Epithelial cell of proximal tubule (primary cell): ENCODE data around the gene USP3. TPM values are rescaled to one million over a fixed set of nuclear protein-coding genes. Genes with fewer than 3 reads are reported as not detected.

ENCODE experiments used
- DNase-seq: peaks from one replicate; pipeline ENCODE4 v3.0.0-alpha.2; 2011; ENCODE audit warnings: low read depth
- H3K4me3 ChIP-seq: 2 replicates; pipeline ENCODE4 v1.5.1; 2011; ENCODE audit warnings: low read depth, mild to moderate bottlenecking, low read length
- total RNA-seq: library from RNA; depleted of rRNA; stranded (reverse); fragments of >200 nt; gene quantifications from 2 replicates; pipeline ENCODE4 v1.2.3, GENCODE V29; 2015
- TF ChIP-seq, protein P1 (sequence below): conservative IDR thresholded peaks from 2 replicates; pipeline ENCODE4 v1.5.1; 2012; ENCODE audit warnings: low read depth, mild to moderate bottlenecking, low read length

Gene USP3
- total RNA-seq, 1 donor from 2014 or later = 34.2 TPM

DNA sequence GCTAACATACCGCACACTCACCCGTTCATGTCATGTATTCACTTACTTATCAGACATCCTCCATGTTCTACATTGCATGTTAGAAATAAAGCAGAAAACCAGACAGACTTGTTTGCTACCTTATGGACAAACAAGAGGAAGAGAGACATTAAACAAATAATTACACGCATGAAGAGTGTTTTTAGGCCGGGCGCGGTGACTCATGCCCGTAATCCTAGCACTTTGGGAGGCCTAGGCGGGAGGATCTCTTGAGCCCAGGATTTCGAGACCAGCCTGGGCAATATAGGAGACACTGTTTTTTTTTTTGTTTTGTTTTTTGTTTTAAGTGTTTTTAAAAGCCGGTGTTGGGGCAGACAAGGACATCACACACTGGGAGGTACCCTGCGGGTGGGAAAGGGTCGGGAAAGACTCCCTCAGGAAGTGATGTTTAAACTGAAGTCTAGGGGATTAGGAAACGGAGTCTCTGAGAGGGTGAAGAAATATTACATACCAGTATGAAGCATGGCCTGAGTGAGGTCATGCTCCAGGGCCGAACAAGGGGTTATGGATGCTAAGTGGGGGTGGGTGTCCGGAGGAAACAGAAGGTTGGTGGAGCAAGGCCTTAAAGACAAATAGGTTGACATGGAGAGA, 2.1 kb upstream of the USP3 start:
- H3K4me3 ChIP-seq = no peak overlapping the region
- TF ChIP-seq, protein P1, sequence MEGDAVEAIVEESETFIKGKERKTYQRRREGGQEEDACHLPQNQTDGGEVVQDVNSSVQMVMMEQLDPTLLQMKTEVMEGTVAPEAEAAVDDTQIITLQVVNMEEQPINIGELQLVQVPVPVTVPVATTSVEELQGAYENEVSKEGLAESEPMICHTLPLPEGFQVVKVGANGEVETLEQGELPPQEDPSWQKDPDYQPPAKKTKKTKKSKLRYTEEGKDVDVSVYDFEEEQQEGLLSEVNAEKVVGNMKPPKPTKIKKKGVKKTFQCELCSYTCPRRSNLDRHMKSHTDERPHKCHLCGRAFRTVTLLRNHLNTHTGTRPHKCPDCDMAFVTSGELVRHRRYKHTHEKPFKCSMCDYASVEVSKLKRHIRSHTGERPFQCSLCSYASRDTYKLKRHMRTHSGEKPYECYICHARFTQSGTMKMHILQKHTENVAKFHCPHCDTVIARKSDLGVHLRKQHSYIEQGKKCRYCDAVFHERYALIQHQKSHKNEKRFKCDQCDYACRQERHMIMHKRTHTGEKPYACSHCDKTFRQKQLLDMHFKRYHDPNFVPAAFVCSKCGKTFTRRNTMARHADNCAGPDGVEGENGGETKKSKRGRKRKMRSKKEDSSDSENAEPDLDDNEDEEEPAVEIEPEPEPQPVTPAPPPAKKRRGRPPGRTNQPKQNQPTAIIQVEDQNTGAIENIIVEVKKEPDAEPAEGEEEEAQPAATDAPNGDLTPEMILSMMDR = no peak
- no peak for DNase-seq

DNA sequence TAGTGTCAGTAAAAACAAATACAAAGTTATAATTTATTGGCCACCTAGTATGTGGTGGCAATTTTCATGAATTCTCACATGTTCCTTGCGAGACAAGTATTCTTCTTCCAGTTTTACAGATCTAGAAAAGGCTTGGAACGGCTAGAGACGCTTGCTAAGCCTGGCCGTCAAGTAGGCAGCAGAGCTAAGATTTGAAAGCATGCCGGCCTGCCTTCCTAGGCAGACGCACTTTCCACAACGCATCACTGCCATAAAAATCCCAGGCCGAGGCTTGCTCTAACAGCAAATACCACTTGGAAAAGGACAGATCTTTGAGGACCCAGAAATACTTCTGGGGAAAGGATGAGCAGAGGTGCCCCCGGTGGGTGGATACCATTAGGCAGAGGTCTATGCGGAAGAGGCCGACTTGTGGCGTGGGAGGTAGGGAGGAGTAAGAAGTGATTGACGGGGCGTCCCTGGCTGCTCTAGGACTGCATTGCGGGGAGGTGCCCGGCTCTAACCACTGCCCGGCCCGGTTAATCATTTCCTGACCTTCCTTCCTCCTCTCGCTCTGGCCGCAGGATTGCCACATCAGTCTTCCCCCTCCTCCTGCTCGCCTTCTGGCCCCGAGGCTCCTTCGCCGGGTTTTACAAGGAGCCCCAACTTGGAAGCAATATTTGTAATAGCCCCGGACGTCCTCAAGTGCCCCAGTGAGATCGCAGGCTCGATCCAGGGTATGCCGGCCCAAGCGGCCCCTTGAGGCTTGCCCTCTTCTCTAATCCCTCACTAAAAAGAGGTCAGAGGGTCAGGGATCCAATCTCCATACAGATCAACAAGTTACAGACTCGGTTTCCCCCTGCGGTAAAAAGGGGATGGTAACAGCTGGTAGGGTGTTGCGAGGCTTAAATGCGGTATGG, 1.3 kb upstream of the USP3 start:
- H3K4me3 ChIP-seq = peak overlapping the region; percentile 59
- TF ChIP-seq, protein P1 = no peak
- peak; percentile 88 for DNase-seq

DNA sequence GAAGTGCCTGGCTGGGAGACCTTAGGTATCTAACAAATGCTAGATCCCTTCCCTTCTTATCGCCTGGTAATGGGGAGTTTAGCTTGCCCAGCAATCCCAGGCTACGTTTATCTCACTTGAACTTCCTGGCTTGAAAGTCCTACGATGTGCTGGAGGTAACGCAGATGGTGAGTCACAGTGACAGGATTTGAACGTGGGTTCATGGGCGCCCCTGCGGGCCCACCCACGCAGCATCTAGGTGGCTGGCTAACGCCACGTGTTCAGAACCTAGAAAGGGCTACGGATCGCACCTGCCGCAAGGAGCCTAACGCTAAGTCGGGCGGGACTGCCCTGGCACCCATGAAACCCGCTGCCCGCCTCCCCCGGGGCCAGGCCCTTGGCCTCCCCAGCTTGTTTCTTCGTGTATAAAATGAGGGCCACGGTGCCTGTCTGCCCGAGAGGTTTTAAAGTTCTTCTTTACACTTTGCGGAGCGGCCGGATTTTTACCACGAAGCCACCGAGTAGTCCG, 600 bp upstream of the USP3 start:
- DNase-seq = peak; percentile 71
- TF ChIP-seq, protein P1 = no peak
- H3K4me3 ChIP-seq = peak overlapping the region; percentile 59

DNA sequence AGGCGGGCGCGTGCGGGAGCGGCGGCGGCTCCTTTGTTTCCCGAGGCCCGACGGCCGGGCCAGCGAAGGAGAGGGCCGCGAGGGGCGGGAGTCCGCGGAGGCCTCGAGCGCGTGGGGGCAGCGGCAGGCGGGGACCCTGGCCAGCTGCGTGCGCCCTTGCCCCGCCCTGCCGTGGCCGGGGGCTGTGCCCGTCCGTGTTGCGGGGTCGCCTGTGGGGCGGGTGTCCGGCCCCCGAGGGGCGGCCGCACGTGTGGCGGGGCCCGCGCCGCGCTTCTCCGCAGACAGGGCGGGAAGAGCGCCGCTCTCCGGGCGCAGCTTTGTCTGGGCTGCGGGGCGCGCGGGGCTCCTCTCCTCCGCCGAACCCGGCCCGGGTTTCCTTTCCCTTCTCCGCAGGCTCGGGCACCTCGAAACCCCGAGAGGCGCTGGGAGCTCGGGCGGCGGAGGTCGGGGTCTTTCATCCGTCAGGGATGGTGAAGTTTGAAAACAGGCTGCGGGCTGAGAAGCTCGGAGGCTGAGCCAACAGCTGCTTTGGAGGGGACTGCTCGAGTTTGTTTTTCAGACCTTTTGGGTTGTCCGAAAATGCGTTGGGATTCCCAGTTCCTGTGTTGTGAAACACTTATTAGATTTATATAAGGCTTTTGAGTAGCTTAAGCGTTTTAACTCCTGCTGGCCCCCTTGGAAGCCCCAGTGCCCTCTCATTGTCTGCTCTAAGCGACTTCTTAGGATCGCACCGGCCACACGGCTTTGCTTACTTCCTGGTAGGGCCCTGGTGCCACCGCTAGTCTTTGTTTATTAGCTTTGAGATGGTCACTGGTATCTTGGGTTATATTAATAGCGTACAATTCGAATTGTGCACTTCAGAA, 817 bp downstream of the USP3 start:
- TF ChIP-seq, protein P1 = peak; percentile 18
- peak overlapping the region; percentile 79 for H3K4me3 ChIP-seq
- DNase-seq = no peak

DNA sequence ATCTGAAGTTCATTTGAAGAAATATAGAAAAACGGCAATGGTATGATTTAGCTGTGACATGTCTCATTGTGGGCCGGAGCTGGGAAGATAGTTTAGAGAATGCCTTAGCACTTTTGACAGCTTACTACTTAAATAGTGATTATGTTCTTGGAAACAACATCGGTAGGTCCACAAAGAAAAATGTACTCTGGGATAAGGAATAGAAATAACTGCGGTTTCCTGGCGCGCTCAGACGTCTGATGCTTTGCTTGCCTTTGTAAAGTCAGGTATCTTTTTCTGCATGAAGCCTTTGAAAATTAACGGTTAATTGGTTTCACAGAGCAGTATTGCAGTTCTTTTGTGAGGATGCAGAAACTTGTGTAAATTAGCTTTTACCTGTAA, 1.4 kb downstream of the USP3 start:
- DNase-seq = no peak
- TF ChIP-seq, protein P1 = no peak
- peak overlapping the region; percentile 79 for H3K4me3 ChIP-seq

DNA sequence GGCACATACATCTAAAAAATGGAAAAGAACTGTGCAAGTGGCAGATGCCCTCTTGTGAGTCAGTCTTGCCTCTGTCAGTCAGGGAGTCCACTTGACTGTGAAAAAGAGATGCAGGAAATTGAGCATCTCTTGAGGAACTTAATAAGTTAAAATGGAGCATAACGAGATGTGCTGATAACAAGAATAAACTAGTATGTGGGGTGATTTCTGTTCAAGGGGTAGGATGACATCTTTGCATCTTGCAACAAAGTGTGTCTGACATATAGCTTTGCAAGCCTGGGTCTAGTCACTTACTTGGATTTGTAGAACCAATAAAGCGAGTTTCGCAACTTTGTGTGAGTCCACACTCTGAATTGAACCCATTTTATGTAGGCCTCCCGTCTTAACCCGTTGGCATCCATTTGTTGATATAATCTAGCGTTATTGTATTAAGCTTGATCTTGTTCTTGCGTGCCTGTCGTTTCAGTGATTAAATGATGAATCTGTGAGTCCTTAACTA, 2.2 kb downstream of the USP3 start:
- H3K4me3 ChIP-seq = no peak overlapping the region
- TF ChIP-seq, protein P1 = no peak
- no peak for DNase-seq
